Stimulated activated CD8-positive, alpha-beta memory T cell treated with anti-CD3 and anti-CD28 coated beads, Interleukin-2, amount 100 ng/mL, for 48 hours (primary cell): ENCODE measurements around the gene CENPH.
"Not testable (repeated sequence)": the region's sequence is repeated elsewhere in the genome, so short reads cannot be mapped to it uniquely, and the experiment has no call there.

ENCODE experiments used
- DNase-seq, 2 donors: peaks; one replicate each; pipeline ENCODE4 v3.0.0-alpha.2; 2020; ENCODE audit warnings: low read depth in 2 of 2

CENPH gene

GRCh38 chr5:69250593-69250992 is 61.2 kb downstream of the CENPH start:
- no peak for DNase-seq

- DNase-seq: no peak
Observed at GRCh38 chr5:69252437-69252836, 63.1 kb downstream of the CENPH start.

GRCh38 chr5:69255940-69256339 is 66.6 kb downstream of the CENPH start:
- DNase-seq: not testable (repeated sequence)

- no peak for DNase-seq
Observed at GRCh38 chr5:69257577-69257976, 68.2 kb downstream of the CENPH start.
